HG02885 (cell line): Measurements from ENCODE around the gene IPCEF1.
"Not testable (repeated sequence)": the region's sequence is repeated elsewhere in the genome, so short reads cannot be mapped to it uniquely, and the experiment has no call there.

Source experiments
- ATAC-seq: cut with Tn5 transposase; IDR thresholded peaks from one replicate; pipeline ENCODE4 v1.9.1; 2021; ENCODE audit warnings: mild to moderate bottlenecking; ENCODE audit not compliant: unreplicated experiment, poor library complexity

IPCEF1 gene

DNA sequence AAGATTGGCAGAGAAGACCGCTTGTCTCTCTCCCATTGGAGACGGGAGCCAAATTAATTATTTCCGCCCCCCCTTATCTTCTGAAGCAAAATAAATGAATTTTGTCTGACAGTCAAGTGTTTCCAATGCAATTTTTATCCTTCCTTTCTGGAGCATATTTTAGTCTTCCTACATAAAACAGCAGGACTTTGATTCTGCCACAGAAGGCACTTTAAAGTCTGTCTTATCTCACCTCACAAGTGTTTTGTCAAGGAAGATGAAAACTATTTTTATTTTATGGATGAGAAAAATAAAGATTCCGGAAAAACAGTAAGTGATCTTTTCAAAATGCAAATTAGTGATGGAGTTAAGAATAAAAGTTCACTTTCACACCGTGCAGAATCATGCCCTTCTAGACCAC is 177.2 kb downstream of the IPCEF1 start:
- no peak for ATAC-seq

- ATAC-seq = not testable (repeated sequence)
Observed at GRCh38 chr6:154172393-154172792, 184.2 kb downstream of the IPCEF1 start.

DNA sequence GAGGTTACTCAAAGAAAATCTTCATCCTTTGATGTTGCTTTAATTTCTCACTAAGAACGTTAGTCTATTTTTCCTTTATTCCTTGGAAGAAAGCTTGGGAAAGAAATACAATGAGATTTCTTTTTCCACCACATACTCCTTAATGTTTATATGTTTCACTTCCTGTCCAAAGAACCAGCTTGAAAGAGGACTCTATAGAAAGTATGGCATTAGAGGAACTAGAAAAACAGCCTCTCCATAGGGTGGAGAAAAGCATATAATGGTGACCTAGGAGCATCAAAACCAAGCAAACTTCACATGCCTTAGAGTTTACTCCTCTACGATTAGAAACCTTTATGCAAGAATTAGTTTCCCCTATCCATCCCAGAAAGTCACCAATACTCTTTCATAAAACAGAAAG is 186.5 kb downstream of the IPCEF1 start:
- ATAC-seq = no peak

DNA sequence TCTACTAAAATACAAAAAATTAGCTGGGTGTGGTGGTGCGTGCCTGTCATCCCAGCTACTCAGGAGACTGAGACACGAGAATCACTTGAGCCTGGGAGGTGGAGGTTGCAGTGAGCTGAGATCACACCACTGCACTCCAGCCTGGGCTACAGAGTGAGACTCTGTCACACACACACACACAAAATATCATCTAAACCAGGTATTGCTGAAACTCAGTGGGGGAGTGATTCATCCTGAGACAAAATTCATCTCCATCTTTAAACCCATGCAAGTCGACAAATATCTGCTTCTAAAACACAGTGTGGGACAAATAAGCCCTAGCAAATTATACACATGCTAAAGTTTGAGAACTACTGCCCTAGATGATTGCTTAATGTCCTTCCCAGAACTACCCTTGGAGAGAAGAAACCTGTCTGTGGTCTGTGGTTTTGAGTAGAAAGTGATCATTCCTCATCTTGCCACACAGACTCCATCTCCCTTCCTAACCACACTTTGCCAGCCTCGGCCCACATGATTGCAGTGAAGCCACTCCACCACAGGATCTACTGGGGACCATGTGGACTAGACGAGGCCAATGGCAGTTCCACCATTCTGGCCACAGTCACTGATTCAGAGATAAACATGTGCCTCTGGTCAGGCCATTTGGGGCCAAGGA is 187.3 kb downstream of the IPCEF1 start:
- no peak for ATAC-seq

DNA sequence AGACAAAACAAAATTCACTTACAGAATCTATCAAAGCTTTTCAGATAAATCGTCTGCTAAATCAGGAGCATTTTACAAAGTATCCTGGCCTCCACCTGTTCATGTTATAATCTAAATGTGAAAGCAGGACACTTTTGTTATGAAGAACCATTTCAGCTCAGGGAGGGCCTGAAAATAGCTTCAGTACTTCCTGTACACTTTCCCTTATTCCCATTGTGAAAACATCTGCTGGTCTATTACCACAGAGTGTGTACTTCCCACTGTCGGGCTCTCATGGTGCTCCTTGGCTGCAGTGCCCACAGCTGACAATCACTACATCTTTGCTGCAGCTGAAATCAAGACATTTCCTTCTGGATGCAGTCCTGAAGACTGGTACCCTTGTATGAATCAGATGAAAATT is 189.5 kb downstream of the IPCEF1 start:
- ATAC-seq = no peak

- no peak for ATAC-seq
Observed at GRCh38 chr6:154166140-154166539, 190.5 kb downstream of the IPCEF1 start.

DNA sequence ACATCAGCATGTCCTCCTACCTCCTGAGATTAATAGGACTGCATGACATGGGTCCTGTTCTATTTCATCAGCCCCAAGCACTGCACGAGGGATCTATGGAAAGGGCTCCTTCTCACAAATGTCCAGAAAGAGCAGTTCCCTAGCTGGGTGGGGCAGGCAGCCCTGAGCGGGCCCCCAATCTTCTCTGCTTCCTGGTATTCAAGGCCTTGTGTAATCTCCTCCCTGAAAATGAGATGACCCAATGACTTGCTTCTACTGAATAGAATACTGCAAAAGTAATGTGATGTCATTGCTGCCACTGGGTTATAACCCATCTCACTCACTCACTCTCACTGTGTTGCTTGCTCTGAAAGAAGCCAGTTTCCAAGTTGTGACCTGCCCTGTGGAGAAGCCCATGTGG is 191.1 kb downstream of the IPCEF1 start:
- ATAC-seq = no peak

DNA sequence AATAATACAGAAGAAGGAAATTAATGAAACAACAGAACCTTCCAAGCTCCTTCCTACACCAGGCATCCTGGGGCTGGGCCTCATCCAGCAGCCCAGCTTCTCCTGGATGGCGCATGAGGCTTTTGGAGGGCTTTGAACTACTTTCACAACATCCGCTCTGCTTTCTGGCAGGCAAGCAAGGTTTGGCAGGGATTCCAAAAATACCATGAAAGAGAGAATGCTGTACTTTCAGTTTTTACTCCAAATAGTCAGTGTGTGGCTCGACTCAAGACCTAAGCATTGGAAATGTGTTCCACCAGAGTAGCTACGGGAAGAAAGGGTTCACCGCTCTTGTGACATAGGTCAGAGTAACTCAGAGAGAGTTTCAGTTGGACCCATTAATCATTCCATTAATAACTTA is 192.2 kb downstream of the IPCEF1 start:
- ATAC-seq = no peak

GRCh38 chr6:154161689-154162088 is 194.9 kb downstream of the IPCEF1 start:
- peak; percentile 64 for ATAC-seq

DNA sequence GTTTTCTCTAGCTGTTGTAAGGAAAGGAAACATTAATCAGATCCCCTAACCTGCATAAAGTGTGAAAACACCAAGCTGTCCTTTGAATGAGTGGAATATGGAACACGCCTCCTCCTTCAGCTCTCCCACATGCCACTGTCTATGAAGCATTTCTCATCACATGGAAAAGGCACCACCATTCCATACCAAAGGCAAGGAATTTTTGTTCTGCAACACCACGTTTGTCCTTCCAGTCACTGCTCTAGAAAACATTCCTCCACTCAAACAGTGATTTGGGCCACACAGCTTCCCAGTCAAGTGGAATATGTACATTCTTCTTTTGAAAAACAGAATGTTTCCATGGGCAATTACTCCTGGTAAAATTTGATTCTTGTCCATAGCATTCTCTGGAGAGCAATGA is 197.5 kb downstream of the IPCEF1 start:
- no peak for ATAC-seq

DNA sequence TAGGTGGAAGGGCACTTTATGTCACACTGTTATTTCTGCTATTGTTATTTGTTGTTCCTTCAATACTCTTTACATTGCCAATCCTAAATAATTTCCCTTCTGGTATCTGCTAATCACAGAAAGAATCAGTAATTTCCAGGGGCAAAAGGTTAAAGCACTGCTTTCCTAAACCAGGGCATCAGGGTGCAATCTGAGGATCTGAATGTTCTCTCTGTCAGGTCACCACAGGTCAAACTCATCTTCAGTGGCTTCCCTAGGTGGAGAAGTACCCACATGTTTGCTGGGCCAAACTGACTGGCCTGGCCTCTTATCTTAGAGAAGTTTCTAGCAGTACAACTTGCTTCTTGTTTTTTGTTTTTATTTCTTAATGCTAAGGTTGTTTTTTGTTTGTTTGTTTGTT is 198.9 kb downstream of the IPCEF1 start:
- ATAC-seq = no peak

GRCh38 chr6:154157082-154157481 is 199.5 kb downstream of the IPCEF1 start:
- peak; percentile 63 for ATAC-seq

GRCh38 chr6:154156135-154156896 is 200.3 kb downstream of the IPCEF1 start:
- peak; percentile 79 for ATAC-seq

DNA sequence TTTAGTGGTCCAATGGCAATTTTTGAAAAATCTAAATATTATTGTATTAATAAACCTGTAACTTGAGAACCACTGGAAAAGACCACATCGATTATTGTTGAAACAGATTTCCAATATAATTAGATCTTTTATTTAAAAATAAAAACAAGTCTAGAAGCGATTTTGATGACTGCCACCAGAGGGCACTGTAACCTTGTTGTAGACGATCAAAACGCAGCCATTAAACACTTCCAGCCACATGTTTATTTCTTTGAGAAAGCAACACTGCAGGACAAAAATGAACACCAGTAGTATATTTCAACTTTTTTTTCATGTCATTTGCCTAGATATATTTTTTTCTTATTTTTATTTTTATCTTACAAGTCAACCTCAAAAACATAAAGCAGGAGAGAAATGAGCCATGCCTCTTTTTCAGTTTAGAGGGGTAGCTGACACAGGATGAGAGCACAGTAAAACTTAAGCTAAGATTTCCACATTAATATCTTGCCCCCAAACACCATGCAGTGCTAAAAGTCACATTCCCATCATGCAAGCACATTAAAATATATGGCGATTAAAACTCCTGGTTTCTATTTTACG is 202.1 kb downstream of the IPCEF1 start:
- no peak for ATAC-seq

- no peak for ATAC-seq
Observed at GRCh38 chr6:154143753-154144152, 212.8 kb downstream of the IPCEF1 start.

DNA sequence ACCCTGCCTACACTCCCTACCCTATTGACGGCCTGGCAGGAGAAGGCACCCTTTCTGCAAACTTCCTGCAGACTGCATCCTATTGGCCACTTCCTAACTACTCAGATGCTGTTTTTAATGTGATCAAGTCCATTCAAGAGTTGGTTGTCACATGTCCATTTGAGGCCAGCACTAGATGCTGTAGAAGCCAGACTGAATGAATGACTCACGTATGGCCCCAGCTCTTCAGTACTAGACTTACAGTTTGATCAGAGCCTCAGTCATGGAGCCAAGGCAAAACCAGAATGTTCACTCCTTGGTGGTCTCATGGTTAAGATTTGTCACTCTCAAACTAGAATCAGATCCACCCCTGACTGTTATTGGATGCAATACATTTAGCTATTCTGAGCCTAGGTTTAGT is 215.9 kb downstream of the IPCEF1 start:
- ATAC-seq = no peak

GRCh38 chr6:154139892-154140291 is 216.7 kb downstream of the IPCEF1 start:
- no peak for ATAC-seq

DNA sequence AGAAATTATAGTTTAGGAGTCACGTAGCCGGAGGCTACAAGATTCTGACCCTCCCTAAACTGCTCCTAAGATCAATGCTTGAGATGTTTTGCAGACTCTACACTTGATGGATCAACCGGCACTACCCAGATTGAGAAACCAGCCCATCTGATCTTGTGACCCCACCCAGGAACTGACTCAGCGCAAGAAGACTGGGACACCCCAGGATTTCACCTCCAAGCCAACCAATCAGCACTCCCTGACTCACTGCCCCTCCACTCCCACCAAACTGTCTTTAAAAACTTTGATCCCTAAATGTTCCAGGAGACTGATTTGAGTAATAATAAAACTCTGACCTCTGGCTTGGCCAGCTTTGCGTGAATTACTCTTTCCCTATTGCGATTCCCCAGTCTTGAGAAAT is 217.8 kb downstream of the IPCEF1 start:
- ATAC-seq = no peak

- no peak for ATAC-seq
Observed at GRCh38 chr6:154134471-154135147, 222.0 kb downstream of the IPCEF1 start.

- ATAC-seq = no peak
Observed at GRCh38 chr6:154127657-154128056, 228.9 kb downstream of the IPCEF1 start.

GRCh38 chr6:154125421-154125820 is 231.2 kb downstream of the IPCEF1 start:
- no peak for ATAC-seq
